ENCODE data around the gene EIF3M.

Gene EIF3M

DNA sequence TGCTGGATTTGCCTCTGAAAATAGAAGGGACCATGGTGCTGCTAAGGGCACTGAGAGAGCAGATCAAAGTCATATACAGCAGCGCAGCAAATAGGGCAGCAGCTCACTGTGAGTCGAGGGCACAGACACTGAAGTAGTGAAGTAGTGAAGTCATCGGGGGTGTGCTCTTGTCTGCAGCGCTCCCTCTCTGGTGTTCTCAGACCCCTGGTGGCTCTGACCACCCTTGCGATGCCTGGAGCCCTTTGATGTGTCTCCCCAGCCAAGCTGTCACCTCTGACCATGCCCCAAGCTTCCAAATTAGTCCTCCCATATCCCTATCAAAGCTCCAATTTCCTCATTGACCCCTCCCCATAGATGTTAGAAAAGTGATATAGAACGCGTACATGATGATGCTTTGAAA lies 27.7 kb upstream of the EIF3M start:
- DNase-seq (ENCODE audit: low spot score) (no peak), ATAC-seq (ENCODE audit: low read depth) (no peak)
- H3K27ac ChIP-seq (ENCODE audit: poor library complexity, severe bottlenecking) = no peak overlapping the region
- no peaks in the 10 kb centered on the region for H3K27me3 ChIP-seq (ENCODE audit: insufficient read depth, poor library complexity, severe bottlenecking)
- TF ChIP-seq, protein P1, sequence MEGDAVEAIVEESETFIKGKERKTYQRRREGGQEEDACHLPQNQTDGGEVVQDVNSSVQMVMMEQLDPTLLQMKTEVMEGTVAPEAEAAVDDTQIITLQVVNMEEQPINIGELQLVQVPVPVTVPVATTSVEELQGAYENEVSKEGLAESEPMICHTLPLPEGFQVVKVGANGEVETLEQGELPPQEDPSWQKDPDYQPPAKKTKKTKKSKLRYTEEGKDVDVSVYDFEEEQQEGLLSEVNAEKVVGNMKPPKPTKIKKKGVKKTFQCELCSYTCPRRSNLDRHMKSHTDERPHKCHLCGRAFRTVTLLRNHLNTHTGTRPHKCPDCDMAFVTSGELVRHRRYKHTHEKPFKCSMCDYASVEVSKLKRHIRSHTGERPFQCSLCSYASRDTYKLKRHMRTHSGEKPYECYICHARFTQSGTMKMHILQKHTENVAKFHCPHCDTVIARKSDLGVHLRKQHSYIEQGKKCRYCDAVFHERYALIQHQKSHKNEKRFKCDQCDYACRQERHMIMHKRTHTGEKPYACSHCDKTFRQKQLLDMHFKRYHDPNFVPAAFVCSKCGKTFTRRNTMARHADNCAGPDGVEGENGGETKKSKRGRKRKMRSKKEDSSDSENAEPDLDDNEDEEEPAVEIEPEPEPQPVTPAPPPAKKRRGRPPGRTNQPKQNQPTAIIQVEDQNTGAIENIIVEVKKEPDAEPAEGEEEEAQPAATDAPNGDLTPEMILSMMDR (IDR thresholded peaks at IDR 0.05; ENCODE audit: poor library complexity, severe bottlenecking) = no peak
- no peaks in the 10 kb centered on the region for H3K9me3 ChIP-seq (ENCODE audit: severe bottlenecking)
- no peak overlapping the region for H3K4me3 ChIP-seq (ENCODE audit: severe bottlenecking)
- no peaks in the 10 kb centered on the region for H3K4me1 ChIP-seq (ENCODE audit: insufficient read depth, poor library complexity, severe bottlenecking)
- no peaks in the 10 kb centered on the region for H3K36me3 ChIP-seq (ENCODE audit: low read depth)

DNA sequence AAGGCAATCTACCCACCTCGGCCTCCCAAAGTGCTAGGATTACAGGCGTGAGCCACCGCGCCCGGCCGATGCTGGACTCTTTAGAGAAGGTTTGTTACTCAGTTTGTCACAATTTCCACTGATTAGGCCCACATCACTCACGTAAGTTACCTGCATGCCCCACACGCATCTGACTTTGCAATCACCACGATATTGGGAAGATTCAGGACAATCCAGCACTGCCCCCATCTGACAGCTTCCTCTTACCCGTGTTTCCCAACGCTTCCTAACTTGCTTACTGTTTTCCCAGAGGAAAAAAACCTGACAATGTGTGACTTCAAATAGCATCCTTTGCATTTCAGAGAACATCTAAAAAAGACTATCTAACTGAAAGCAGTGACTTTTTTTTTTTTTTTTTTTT lies 21.8 kb upstream of the EIF3M start:
- DNase-seq (ENCODE audit: low spot score) (no peak), ATAC-seq (ENCODE audit: low read depth) (no peak)
- Histone ChIP-seq H3K9me3 (ENCODE audit: severe bottlenecking) (no peaks in the 10 kb centered on the region), H3K27me3 (ENCODE audit: insufficient read depth, poor library complexity, severe bottlenecking) (no peaks in the 10 kb centered on the region), H3K36me3 (ENCODE audit: low read depth) (no peaks in the 10 kb centered on the region), H3K4me3 (ENCODE audit: severe bottlenecking) (no peak overlapping the region), H3K4me1 (ENCODE audit: insufficient read depth, poor library complexity, severe bottlenecking) (no peaks in the 10 kb centered on the region), H3K27ac (ENCODE audit: poor library complexity, severe bottlenecking) (no peak overlapping the region)
- TF ChIP-seq, protein P1 (IDR thresholded peaks at IDR 0.05; ENCODE audit: poor library complexity, severe bottlenecking) = no peak

DNA sequence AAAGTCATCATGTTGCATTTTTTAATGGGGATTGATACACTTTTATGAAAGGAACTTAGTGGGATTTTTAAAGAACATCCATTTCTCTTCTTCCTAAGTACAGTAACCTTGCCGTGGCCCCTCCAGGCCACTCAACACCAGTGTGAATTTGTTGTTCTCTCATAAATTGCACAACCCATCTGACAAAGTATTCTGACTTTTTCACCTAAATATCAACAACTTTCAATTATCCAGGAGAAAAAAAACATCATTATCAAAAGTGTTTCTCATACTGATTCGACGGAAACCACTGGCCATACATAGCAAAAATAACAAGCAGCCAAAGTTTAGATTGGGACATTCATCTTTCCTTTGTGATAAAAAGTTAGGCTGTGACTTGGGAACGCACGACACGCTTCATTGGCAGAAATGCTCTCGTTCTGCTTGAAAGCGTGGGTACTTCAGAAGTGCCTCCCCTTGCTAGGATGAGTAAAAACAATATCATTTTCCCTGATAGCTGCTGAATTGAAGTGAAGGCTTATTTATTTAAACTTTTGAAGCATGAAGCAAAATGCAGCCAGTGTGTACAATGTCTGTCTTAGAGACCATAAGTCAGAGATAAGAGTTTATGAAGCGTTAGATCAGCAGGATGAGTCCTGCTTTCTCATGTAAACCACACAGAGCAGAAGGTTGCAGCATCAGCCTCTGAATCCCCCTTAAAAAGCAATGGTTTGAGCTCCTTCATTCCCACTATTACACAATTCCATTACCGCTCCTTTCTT lies 20.6 kb upstream of the EIF3M start:
- Histone ChIP-seq H3K27me3 (ENCODE audit: insufficient read depth, poor library complexity, severe bottlenecking) (no peaks in the 10 kb centered on the region), H3K36me3 (ENCODE audit: low read depth) (no peaks in the 10 kb centered on the region), H3K9me3 (ENCODE audit: severe bottlenecking) (no peaks in the 10 kb centered on the region), H3K27ac (ENCODE audit: poor library complexity, severe bottlenecking) (no peak overlapping the region), H3K4me3 (ENCODE audit: severe bottlenecking) (no peak overlapping the region), H3K4me1 (ENCODE audit: insufficient read depth, poor library complexity, severe bottlenecking) (no peaks in the 10 kb centered on the region)
- ATAC-seq (ENCODE audit: low read depth) (no peak), DNase-seq (ENCODE audit: low spot score) (no peak)
- TF ChIP-seq, protein P1 (IDR thresholded peaks at IDR 0.05; ENCODE audit: poor library complexity, severe bottlenecking) = no peak

DNA sequence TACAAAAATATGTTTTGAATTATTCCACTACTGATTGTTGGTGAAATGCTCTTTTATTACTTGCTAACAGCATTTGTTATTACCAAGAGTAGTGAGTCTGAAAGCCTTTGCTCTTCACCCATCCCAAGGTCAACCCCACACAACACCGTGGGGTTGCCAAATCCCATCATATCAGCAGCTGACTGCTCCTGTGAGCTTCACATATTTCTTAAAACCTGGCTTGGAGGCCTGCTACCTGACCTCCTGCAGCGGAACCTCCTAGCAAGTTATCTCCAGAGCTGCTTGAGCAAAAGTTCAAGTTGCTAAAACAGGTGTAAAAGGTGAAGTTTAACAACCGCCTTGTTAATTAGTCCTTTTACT lies 20.1 kb upstream of the EIF3M start:
- Histone ChIP-seq H3K4me3 (ENCODE audit: severe bottlenecking) (no peak overlapping the region), H3K9me3 (ENCODE audit: severe bottlenecking) (no peaks in the 10 kb centered on the region), H3K27ac (ENCODE audit: poor library complexity, severe bottlenecking) (no peak overlapping the region), H3K36me3 (ENCODE audit: low read depth) (no peaks in the 10 kb centered on the region), H3K4me1 (ENCODE audit: insufficient read depth, poor library complexity, severe bottlenecking) (no peaks in the 10 kb centered on the region), H3K27me3 (ENCODE audit: insufficient read depth, poor library complexity, severe bottlenecking) (no peaks in the 10 kb centered on the region)
- TF ChIP-seq, protein P1 (IDR thresholded peaks at IDR 0.05; ENCODE audit: poor library complexity, severe bottlenecking) = no peak
- ATAC-seq (ENCODE audit: low read depth) = no peak
- no peak for DNase-seq (ENCODE audit: low spot score)

DNA sequence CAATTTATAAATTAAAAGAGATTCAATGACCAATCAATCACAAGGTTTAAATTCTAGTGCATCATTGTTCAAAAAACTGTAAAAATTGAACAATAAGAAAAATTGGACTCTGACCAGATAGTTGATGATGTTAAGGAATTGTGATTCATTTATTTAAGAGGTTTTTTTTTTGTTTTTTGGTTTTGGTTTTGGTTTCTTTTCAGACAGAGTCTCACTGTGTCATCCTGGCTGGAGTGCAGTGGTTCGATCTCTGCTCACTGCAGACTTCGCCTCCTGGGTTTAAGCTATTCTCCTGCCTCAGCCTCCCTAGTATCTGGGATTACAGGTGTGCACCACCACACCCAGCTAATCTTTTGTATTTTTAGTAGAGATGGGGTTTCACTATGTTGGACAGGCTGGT lies 17.1 kb upstream of the EIF3M start:
- TF ChIP-seq, protein P1 (IDR thresholded peaks at IDR 0.05; ENCODE audit: poor library complexity, severe bottlenecking) = no peak
- H3K36me3 ChIP-seq (ENCODE audit: low read depth) = no peaks in the 10 kb centered on the region
- H3K27ac ChIP-seq (ENCODE audit: poor library complexity, severe bottlenecking) = no peak overlapping the region
- ATAC-seq (ENCODE audit: low read depth) (no peak), DNase-seq (ENCODE audit: low spot score) (no peak)
- no peaks in the 10 kb centered on the region for H3K9me3 ChIP-seq (ENCODE audit: severe bottlenecking)
- H3K4me3 ChIP-seq (ENCODE audit: severe bottlenecking) = no peak overlapping the region
- no peaks in the 10 kb centered on the region for H3K4me1 ChIP-seq (ENCODE audit: insufficient read depth, poor library complexity, severe bottlenecking)
- H3K27me3 ChIP-seq (ENCODE audit: insufficient read depth, poor library complexity, severe bottlenecking) = no peaks in the 10 kb centered on the region
